GM12878 (cell line): ENCODE data around the gene ZNRF3.
A peak's percentile ranks its signal among the peaks of the same experiment; 100 is the strongest.

Experiments used
- CTCF ChIP-seq, 3 experiments: IDR thresholded peaks in 2 of 3; conservative IDR thresholded peaks in 1 of 3; 2 replicates each; pipeline ENCODE4 v1.5.1; 2011; ENCODE audit warnings: low read depth in 3 of 3, low read length in 3 of 3, mild to moderate bottlenecking in 3 of 3, control low read depth in 2 of 3, moderate library complexity in 2 of 3, inconsistent platforms in 1 of 3, mixed read lengths in 1 of 3; ENCODE audit not compliant: control insufficient read depth in 2 of 3, insufficient read depth in 1 of 3; ENCODE audit errors: extremely low read depth in 1 of 3
- DPF2 ChIP-seq: fragments of 450-650 bp; IDR thresholded peaks from 2 replicates; pipeline ENCODE4 v1.6.1; 2017; ENCODE audit warnings: mild to moderate bottlenecking
- KAT2A ChIP-seq: conservative IDR thresholded peaks from 2 replicates; pipeline ENCODE4 v1.6.1; 2011; ENCODE audit warnings: low read depth, low read length; ENCODE audit not compliant: control insufficient read depth
- NRF1 ChIP-seq: conservative IDR thresholded peaks from 2 replicates; pipeline ENCODE4 v1.6.1; 2011; ENCODE audit warnings: mild to moderate bottlenecking, low read depth, low read length, improper control_type of control experiment
- POLR2A ChIP-seq: IDR thresholded peaks from 2 replicates; pipeline ENCODE4 v1.6.1; 2011; ENCODE audit warnings: low read depth, mild to moderate bottlenecking, low read length
- RUNX3 ChIP-seq: IDR thresholded peaks from 2 replicates; pipeline ENCODE4 v1.6.1; 2012; ENCODE audit warnings: low read length, inconsistent platforms
- USF2 ChIP-seq: IDR thresholded peaks from 2 replicates; pipeline ENCODE4 v1.6.1; 2011; ENCODE audit warnings: low read depth, low read length, improper control_type of control experiment, borderline replicate concordance

GRCh38 chr22:28855355-28856094 lies 27.8 kb upstream of the ZNRF3 start:
- TF ChIP-seq CTCF (IDR thresholded peaks at IDR 0.05 in 2 of 3, conservative IDR thresholded peaks at IDR 0.05 in 1 of 3; ENCODE audit: control insufficient read depth in 2 of 3, extremely low read depth in 1 of 3, insufficient read depth in 1 of 3, low read depth in 3 of 3, low read length in 3 of 3) = peak; percentile 85 to 90 (median 87); a peak in 5 of 6 replicates
- TF ChIP-seq POLR2A = no peak
- no peak for TF ChIP-seq KAT2A
- no peak for TF ChIP-seq NRF1
- no peak for TF ChIP-seq USF2
- no peak for TF ChIP-seq DPF2
- no peak for TF ChIP-seq RUNX3
